GM12864 (cell line): ENCODE results near the gene ZNF613.
"Not testable (repeated sequence)": the region's sequence is repeated elsewhere in the genome, so short reads cannot be mapped to it uniquely, and the experiment has no call there.

Experiments used
- DNase-seq: peaks from one replicate; pipeline ENCODE4 v3.0.0-alpha.2; 2011; ENCODE audit warnings: low read depth
- H3K4me3 ChIP-seq: 2 replicates; pipeline ENCODE4 v1.5.1; 2011; ENCODE audit warnings: mild to moderate bottlenecking, low read depth, low read length, control low read depth
- TF ChIP-seq, protein P1 (sequence below): IDR thresholded peaks from 2 replicates; pipeline ENCODE4 v1.5.1; 2011; ENCODE audit warnings: low read depth, mild to moderate bottlenecking, moderate library complexity, low read length, control low read depth, inconsistent platforms; ENCODE audit errors: missing control alignments

ZNF613 gene

DNA sequence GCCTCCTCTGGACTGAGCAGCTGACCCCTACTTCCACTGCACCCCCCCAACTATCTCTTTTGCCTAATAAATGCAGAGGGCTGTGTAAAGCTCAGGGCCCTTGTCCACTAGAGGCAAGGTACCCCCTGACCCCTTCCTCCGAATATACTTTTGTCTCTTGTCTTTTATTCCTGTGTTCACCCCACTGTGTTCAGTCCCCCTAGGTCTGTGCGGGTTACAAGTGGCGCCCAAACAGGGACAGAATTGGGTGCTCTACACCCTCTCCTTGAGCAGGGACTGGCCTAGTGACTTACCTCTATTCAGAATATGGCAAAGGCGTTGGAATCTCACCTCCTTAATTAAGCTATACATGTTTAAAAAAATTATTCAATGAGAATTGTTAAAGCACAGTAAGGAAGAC, 44.4 kb downstream of the ZNF613 start:
- TF ChIP-seq, protein P1, sequence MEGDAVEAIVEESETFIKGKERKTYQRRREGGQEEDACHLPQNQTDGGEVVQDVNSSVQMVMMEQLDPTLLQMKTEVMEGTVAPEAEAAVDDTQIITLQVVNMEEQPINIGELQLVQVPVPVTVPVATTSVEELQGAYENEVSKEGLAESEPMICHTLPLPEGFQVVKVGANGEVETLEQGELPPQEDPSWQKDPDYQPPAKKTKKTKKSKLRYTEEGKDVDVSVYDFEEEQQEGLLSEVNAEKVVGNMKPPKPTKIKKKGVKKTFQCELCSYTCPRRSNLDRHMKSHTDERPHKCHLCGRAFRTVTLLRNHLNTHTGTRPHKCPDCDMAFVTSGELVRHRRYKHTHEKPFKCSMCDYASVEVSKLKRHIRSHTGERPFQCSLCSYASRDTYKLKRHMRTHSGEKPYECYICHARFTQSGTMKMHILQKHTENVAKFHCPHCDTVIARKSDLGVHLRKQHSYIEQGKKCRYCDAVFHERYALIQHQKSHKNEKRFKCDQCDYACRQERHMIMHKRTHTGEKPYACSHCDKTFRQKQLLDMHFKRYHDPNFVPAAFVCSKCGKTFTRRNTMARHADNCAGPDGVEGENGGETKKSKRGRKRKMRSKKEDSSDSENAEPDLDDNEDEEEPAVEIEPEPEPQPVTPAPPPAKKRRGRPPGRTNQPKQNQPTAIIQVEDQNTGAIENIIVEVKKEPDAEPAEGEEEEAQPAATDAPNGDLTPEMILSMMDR = no peak
- DNase-seq = no peak
- H3K4me3 ChIP-seq = no peak overlapping the region

DNA sequence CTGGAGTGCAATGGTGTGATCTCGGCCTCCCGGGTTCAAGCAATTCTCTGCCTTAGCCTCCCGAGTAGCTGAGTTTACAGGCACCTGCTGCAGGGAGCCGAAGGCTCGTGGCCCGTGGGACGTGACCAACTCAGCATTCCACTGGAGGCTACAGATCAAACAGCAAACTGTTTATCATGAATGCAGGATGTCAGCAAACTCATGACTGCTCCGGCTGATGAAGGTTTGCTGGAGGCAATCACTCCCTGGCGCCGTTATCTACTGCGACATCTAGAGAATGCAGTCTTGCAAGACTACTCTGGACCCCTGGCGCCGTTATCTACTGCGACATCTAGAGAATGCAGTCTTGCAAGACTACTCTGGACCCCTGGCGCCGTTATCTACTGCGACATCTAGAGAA, 48.5 kb downstream of the ZNF613 start:
- not testable (repeated sequence) for H3K4me3 ChIP-seq, DNase-seq

- no peak for DNase-seq
- H3K4me3 ChIP-seq = no peak overlapping the region
- TF ChIP-seq, protein P1 = no peak
These were observed 49.6 kb downstream of the ZNF613 start for GRCh38 chr19:51976852-51977251.

- DNase-seq = no peak
- H3K4me3 ChIP-seq = no peak overlapping the region
- TF ChIP-seq, protein P1 = no peak
These were observed 50.1 kb downstream of the ZNF613 start for GRCh38 chr19:51977346-51977745.

- H3K4me3 ChIP-seq = no peak overlapping the region
- TF ChIP-seq, protein P1 = no peak
- DNase-seq = no peak
These were observed 51.6 kb downstream of the ZNF613 start for GRCh38 chr19:51978882-51979281.

DNA sequence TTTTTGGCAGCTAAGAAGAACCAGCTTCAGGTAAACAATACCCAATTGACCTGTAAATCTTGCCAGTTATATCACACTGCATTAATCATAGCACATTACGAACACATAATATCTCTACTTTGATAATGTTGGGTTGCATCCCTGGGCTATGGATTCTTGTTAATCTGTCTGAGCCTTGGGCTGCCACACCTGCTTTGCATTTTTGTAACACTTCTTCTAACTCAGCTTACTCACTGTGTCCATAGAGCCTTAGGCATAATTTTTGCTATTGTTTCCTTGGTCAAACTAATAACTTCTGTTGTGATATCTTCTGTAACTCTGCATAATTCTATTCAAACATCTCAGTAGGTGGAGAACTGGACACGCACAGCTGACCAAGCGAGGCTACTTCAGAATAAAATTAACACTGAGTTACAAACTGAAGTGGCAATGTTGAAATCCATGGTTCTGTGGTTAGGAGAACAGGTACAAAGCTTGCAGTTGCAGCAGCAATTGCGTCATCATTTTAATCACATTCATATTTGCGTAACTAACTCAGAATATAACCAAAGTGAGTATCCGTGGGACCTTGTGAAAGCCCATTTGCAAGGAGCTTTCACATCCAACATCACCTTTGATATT, 53.0 kb downstream of the ZNF613 start:
- no peak for DNase-seq
- TF ChIP-seq, protein P1 = no peak
- H3K4me3 ChIP-seq = no peak overlapping the region

- not testable (repeated sequence) for H3K4me3 ChIP-seq, DNase-seq
These were observed 53.7 kb downstream of the ZNF613 start for GRCh38 chr19:51980926-51981325.

GRCh38 chr19:51983361-51983760, 56.1 kb downstream of the ZNF613 start:
- DNase-seq = no peak
- no peak overlapping the region for H3K4me3 ChIP-seq
- TF ChIP-seq, protein P1 = no peak
